Activated CD4-positive, alpha-beta T cell treated with anti-CD3 and anti-CD28 coated beads, Interleukin-2, amount 50 U/mL, for 4 hours (primary cell): ENCODE measurements around the gene SLC32A1.

Source experiments
- DNase-seq, 2 experiments: peaks; one replicate each; pipeline ENCODE4 v3.0.0-alpha.2; 2020

The SLC32A1 gene

GRCh38 chr20:38755324-38755910 is 31.1 kb downstream of the SLC32A1 start:
- DNase-seq: no peak

- DNase-seq: no peak
These were observed 33.0 kb downstream of the SLC32A1 start for GRCh38 chr20:38757145-38757775.

- no peak for DNase-seq
These were observed 34.8 kb downstream of the SLC32A1 start for GRCh38 chr20:38759106-38759505.

- DNase-seq: no peak
These were observed 36.7 kb downstream of the SLC32A1 start for GRCh38 chr20:38760978-38761377.

- no peak for DNase-seq
These were observed 37.9 kb downstream of the SLC32A1 start for GRCh38 chr20:38762174-38762573.

- no peak for DNase-seq
These were observed 39.3 kb downstream of the SLC32A1 start for GRCh38 chr20:38763616-38764015.

GRCh38 chr20:38764567-38765318 is 40.5 kb downstream of the SLC32A1 start:
- peak; percentile 25 to 33 for DNase-seq

- no peak for DNase-seq
These were observed 41.8 kb downstream of the SLC32A1 start for GRCh38 chr20:38766071-38766470.

- DNase-seq: no peak
These were observed 45.4 kb downstream of the SLC32A1 start for GRCh38 chr20:38769376-38770295.

- DNase-seq: no peak
These were observed 46.3 kb downstream of the SLC32A1 start for GRCh38 chr20:38770546-38770945.

GRCh38 chr20:38770970-38771369 is 46.7 kb downstream of the SLC32A1 start:
- DNase-seq: no peak

- no peak for DNase-seq
These were observed 47.3 kb downstream of the SLC32A1 start for GRCh38 chr20:38771621-38772020.

GRCh38 chr20:38774167-38774566 is 49.9 kb downstream of the SLC32A1 start:
- DNase-seq: no peak

- DNase-seq: no peak
These were observed 52.1 kb downstream of the SLC32A1 start for GRCh38 chr20:38776363-38776762.
